Measurements from ENCODE around the gene IGSF23. TPM values are rescaled to one million over a fixed set of nuclear protein-coding genes. Genes with fewer than 3 reads are reported as not detected.
"Not testable (repeated sequence)": the region's sequence is repeated elsewhere in the genome, so short reads cannot be mapped to it uniquely, and the experiment has no call there.

IGSF23 gene
- total RNA-seq, 3 donors from 2014 or later, result not detected

- intact Hi-C loops (cut with DNase I, micrococcal nuclease), result no loop called here
- Histone ChIP-seq H3K36me3 (ENCODE audit: low read depth) (no peaks in the 10 kb centered on the region), H3K4me3 (no peak overlapping the region), H3K9me3 (no peaks in the 10 kb centered on the region), H3K4me1 (ENCODE audit: low read depth) (no peaks in the 10 kb centered on the region)
- DNase-seq (no peak), ATAC-seq (no peak)
- no peak for TF ChIP-seq CTCF (IDR thresholded peaks at IDR 0.05)
These were observed 10.3 kb downstream of the IGSF23 start for GRCh38 chr19:44623626-44624025.

- H3K9me3 ChIP-seq, result no peaks in the 10 kb centered on the region
- intact Hi-C loops (cut with DNase I, micrococcal nuclease), result no loop called here
- no peak for ATAC-seq
These were observed 11.5 kb downstream of the IGSF23 start for GRCh38 chr19:44624840-44625354.

GRCh38 chr19:44625637-44626036 is 12.3 kb downstream of the IGSF23 start:
- H3K9me3 ChIP-seq; intact Hi-C loops (cut with DNase I, micrococcal nuclease); DNase-seq; H3K4me1 ChIP-seq (ENCODE audit: low read depth); ATAC-seq; H3K4me3 ChIP-seq; H3K36me3 ChIP-seq (ENCODE audit: low read depth): not testable (repeated sequence)

More at GRCh38 chr19:44624840-44625354, 11.5 kb downstream of the IGSF23 start:
- no peak overlapping the region for H3K4me3 ChIP-seq
- no peaks in the 10 kb centered on the region for H3K36me3 ChIP-seq (ENCODE audit: low read depth)
- DNase-seq, result no peak
- H3K4me1 ChIP-seq (ENCODE audit: low read depth), result no peaks in the 10 kb centered on the region
- TF ChIP-seq CTCF (IDR thresholded peaks at IDR 0.05), result no peak

- Histone ChIP-seq H3K4me1 (ENCODE audit: low read depth) (no peaks in the 10 kb centered on the region), H3K36me3 (ENCODE audit: low read depth) (no peaks in the 10 kb centered on the region)
- intact Hi-C loops (cut with DNase I, micrococcal nuclease), result no loop called here
These were observed 12.8 kb downstream of the IGSF23 start for GRCh38 chr19:44626048-44626624.

GRCh38 chr19:44627631-44628030 is 14.3 kb downstream of the IGSF23 start:
- no peak for TF ChIP-seq CTCF (IDR thresholded peaks at IDR 0.05)
- Histone ChIP-seq H3K4me1 (ENCODE audit: low read depth) (no peaks in the 10 kb centered on the region), H3K4me3 (no peak overlapping the region), H3K9me3 (no peaks in the 10 kb centered on the region), H3K36me3 (ENCODE audit: low read depth) (no peaks in the 10 kb centered on the region)
- ATAC-seq (no peak), DNase-seq (no peak)
- intact Hi-C loops (cut with DNase I, micrococcal nuclease), result no loop called here

More at GRCh38 chr19:44626048-44626624, 12.8 kb downstream of the IGSF23 start:
- ATAC-seq, result no peak
- no peak for DNase-seq
- no peaks in the 10 kb centered on the region for H3K9me3 ChIP-seq
- H3K4me3 ChIP-seq, result no peak overlapping the region
- TF ChIP-seq CTCF (IDR thresholded peaks at IDR 0.05), result no peak

GRCh38 chr19:44628793-44629192 is 15.4 kb downstream of the IGSF23 start:
- Histone ChIP-seq H3K36me3 (ENCODE audit: low read depth) (no peaks in the 10 kb centered on the region), H3K4me3 (no peak overlapping the region), H3K4me1 (ENCODE audit: low read depth) (no peaks in the 10 kb centered on the region), H3K9me3 (no peaks in the 10 kb centered on the region)
- TF ChIP-seq CTCF (IDR thresholded peaks at IDR 0.05), result no peak
- ATAC-seq, result no peak
- DNase-seq, result no peak
- intact Hi-C loops (cut with DNase I, micrococcal nuclease), result no loop called here

GRCh38 chr19:44631611-44632010 is 18.2 kb downstream of the IGSF23 start:
- DNase-seq; H3K4me1 ChIP-seq (ENCODE audit: low read depth); H3K4me3 ChIP-seq; ATAC-seq; H3K9me3 ChIP-seq; H3K36me3 ChIP-seq (ENCODE audit: low read depth); intact Hi-C loops (cut with DNase I, micrococcal nuclease): not testable (repeated sequence)

GRCh38 chr19:44634058-44634457 is 20.7 kb downstream of the IGSF23 start:
- intact Hi-C loops (cut with DNase I, micrococcal nuclease); H3K9me3 ChIP-seq; ATAC-seq; H3K4me3 ChIP-seq; DNase-seq; H3K36me3 ChIP-seq (ENCODE audit: low read depth): not testable (repeated sequence)
- H3K4me1 ChIP-seq (ENCODE audit: low read depth), result peaks cover 29% of the 10 kb centered on the region
